Cardiac muscle cell (in vitro differentiated cells and primary cell): ENCODE measurements around the gene KIF5C. TPM values are rescaled to one million over a fixed set of nuclear protein-coding genes. Genes with fewer than 3 reads are reported as not detected.

Experiments
- DNase-seq, 2 donors: peaks; one replicate each; pipeline versions ENCODE4 v3.0.0 to v3.0.0-alpha.2; 2010 to 2017; ENCODE audit warnings: low read depth in 1 of 2, low spot score in 1 of 2
- H3K27ac ChIP-seq: fragments of 200-600 bp; sonication (generic); 2 replicates; pipeline ENCODE4 v1.5.1; 2016
- H3K27me3 ChIP-seq: fragments of 200-600 bp; sonication (generic); 2 replicates; pipeline ENCODE4 v1.6.0; 2016; ENCODE audit warnings: control low read depth
- H3K36me3 ChIP-seq: fragments of 200-600 bp; sonication (generic); 2 replicates; pipeline ENCODE4 v1.5.1; 2016; ENCODE audit warnings: control low read depth
- H3K4me1 ChIP-seq: fragments of 200-600 bp; sonication (generic); 2 replicates; pipeline ENCODE4 v1.8.1; 2017; ENCODE audit warnings: low read depth, mild to moderate bottlenecking, mixed run types
- H3K4me3 ChIP-seq: fragments of 200-600 bp; sonication (generic); 2 replicates; pipeline ENCODE4 v1.5.1; 2016; ENCODE audit warnings: mild to moderate bottlenecking
- H3K9me3 ChIP-seq: fragments of 200-600 bp; sonication (generic); 2 replicates; pipeline ENCODE4 v1.5.1; 2017; ENCODE audit warnings: low read depth, mild to moderate bottlenecking, control low read depth
- CTCF ChIP-seq: IDR thresholded peaks from 2 replicates; pipeline ENCODE4 v1.5.1; 2012; ENCODE audit warnings: low read depth, mild to moderate bottlenecking, low read length
- polyA plus RNA-seq: library from polyadenylated mRNA; unstranded; fragments of >200 nt; fragmentation: Nextera tagmentation; extraction: Ambion mirVana; gene quantifications from 2 replicates; pipeline ENCODE4 v1.2.1, GENCODE V29; 2016
- total RNA-seq: library from RNA; depleted of rRNA; stranded (reverse); fragments of >200 nt; gene quantifications from 2 replicates; pipeline ENCODE4 v1.2.3, GENCODE V29; 2016

The KIF5C gene
- total and polyA plus RNA-seq, 2 experiments from 2014 or later: 0.82 to 3.0 TPM

GRCh38 chr2:148914463-148914862 lies 39.4 kb downstream of the KIF5C start:
- Histone ChIP-seq H3K27me3 (no peaks in the 10 kb centered on the region), H3K36me3 (no peaks in the 10 kb centered on the region), H3K4me1 (no peaks in the 10 kb centered on the region), H3K4me3 (no peak overlapping the region), H3K9me3 (no peaks in the 10 kb centered on the region), H3K27ac (no peak overlapping the region)
- DNase-seq: no peak
- TF ChIP-seq CTCF: no peak

GRCh38 chr2:148917431-148917830 lies 42.4 kb downstream of the KIF5C start:
- DNase-seq: no peak
- H3K27ac ChIP-seq: no peak overlapping the region
- H3K4me3 ChIP-seq: no peak overlapping the region
- H3K4me1 ChIP-seq: no peaks in the 10 kb centered on the region
- H3K9me3 ChIP-seq: no peaks in the 10 kb centered on the region
- H3K27me3 ChIP-seq: no peaks in the 10 kb centered on the region
- TF ChIP-seq CTCF: no peak
- no peaks in the 10 kb centered on the region for H3K36me3 ChIP-seq

DNA sequence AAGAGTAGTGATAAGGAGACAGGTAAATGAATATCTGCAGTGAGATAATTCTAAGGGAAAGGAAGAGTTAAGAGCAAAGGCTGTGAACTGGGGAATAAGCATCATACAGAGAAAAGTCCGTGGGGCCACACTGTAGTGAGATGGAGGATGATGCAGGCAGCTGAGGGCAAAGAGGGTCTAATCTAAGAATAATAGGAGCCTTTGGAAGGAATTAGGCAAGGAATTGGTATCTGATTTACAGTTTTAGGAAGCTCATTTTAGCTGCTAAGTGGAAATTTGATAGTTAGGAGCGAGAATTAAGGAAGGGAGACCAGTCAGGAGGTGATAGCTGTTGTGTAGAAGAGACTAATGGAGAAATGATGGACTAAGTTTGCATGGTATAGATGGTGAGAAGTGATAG lies 43.5 kb downstream of the KIF5C start:
- no peak for DNase-seq
- Histone ChIP-seq H3K27ac (no peak overlapping the region), H3K4me3 (no peak overlapping the region), H3K9me3 (no peaks in the 10 kb centered on the region), H3K27me3 (no peaks in the 10 kb centered on the region), H3K4me1 (no peaks in the 10 kb centered on the region), H3K36me3 (no peaks in the 10 kb centered on the region)
- TF ChIP-seq CTCF: no peak

DNA sequence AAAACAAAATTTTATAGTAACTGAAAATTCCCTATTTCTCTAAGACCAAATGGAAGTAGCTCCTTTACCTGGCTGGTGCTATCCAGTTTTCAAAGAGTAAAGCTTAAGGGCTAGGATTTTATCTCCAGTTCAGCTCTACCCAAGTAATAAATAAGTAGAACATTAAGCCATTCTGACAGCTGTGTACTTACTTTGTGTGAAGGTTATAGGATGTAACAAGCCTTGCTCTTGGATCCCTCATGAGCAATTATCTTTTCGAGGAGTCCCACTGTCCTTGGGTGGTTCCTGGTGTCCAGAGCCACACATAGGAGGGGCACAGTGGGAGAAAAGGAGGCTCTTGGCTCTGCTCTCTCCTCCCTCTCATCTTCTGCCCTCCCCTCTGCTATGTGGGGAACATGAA lies 45.5 kb downstream of the KIF5C start:
- H3K4me3 ChIP-seq: no peak overlapping the region
- no peak overlapping the region for H3K27ac ChIP-seq

GRCh38 chr2:148922062-148922461 lies 47.0 kb downstream of the KIF5C start:
- no peak overlapping the region for H3K4me3 ChIP-seq
- no peaks in the 10 kb centered on the region for H3K27me3 ChIP-seq
- no peak overlapping the region for H3K27ac ChIP-seq
- H3K4me1 ChIP-seq: no peaks in the 10 kb centered on the region
- TF ChIP-seq CTCF: no peak
- no peak for DNase-seq
- H3K9me3 ChIP-seq: no peaks in the 10 kb centered on the region
- no peaks in the 10 kb centered on the region for H3K36me3 ChIP-seq

More for the DNA sequence above, 45.5 kb downstream of the KIF5C start:
- no peaks in the 10 kb centered on the region for H3K36me3 ChIP-seq
- H3K27me3 ChIP-seq: no peaks in the 10 kb centered on the region
- no peaks in the 10 kb centered on the region for H3K9me3 ChIP-seq
- DNase-seq: no peak
- H3K4me1 ChIP-seq: no peaks in the 10 kb centered on the region
- TF ChIP-seq CTCF: no peak
